ENCODE data around the gene RPS2.
A peak's percentile ranks its signal among the peaks of the same experiment; 100 is the strongest.

DNA sequence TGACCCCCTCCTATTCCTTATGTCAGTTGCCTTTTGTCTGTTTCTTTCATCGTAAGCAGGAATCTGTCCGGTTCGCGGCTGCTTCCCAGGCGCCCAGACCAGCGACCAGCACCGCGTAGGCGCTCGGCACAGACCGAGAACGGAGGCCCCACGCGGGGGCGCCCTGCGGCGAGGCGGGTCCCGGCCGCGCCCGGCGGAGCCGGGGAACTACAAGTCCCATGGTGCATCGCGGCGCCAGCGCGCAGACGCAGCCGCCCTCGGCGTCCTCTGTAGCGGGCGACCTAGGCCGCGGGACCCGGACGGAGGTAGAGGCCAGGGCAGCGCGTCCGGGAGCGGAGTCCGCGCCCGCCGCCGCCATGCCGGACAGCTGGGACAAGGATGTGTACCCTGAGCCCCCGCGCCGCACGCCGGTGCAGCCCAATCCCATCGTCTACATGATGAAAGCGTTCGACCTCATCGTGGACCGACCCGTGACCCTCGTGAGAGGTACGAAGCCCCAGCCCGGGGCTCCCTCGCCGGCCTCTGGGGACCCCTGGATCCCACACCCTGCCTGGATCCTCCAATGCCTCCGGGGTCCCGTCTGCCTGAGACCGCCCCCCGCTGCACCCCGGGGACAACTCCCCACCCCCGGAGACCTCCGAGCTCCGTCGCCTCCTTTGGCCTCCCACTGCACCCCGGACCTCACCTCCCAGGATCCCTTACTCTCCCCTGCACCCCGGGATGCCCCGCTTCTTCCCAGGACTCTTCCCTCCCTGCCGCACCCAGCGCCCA lies 5.2 kb downstream of the RPS2 start, which contains the start of gene NDUFB10:
- TF ChIP-seq, protein P1, sequence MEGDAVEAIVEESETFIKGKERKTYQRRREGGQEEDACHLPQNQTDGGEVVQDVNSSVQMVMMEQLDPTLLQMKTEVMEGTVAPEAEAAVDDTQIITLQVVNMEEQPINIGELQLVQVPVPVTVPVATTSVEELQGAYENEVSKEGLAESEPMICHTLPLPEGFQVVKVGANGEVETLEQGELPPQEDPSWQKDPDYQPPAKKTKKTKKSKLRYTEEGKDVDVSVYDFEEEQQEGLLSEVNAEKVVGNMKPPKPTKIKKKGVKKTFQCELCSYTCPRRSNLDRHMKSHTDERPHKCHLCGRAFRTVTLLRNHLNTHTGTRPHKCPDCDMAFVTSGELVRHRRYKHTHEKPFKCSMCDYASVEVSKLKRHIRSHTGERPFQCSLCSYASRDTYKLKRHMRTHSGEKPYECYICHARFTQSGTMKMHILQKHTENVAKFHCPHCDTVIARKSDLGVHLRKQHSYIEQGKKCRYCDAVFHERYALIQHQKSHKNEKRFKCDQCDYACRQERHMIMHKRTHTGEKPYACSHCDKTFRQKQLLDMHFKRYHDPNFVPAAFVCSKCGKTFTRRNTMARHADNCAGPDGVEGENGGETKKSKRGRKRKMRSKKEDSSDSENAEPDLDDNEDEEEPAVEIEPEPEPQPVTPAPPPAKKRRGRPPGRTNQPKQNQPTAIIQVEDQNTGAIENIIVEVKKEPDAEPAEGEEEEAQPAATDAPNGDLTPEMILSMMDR (IDR thresholded peaks at IDR 0.05), result peak; percentile 93
- TF ChIP-seq ZFX (IDR thresholded peaks at IDR 0.05; ENCODE audit: borderline replicate concordance), result no peak
